Measurements from ENCODE around the gene DPP8. TPM values are rescaled to one million over a fixed set of nuclear protein-coding genes. Genes with fewer than 3 reads are reported as not detected.

Gene DPP8
- total RNA-seq, 4 donors from 2014 or later: 33.1 to 66.9 (median 47.9) TPM

GRCh38 chr15:65414841-65415621, 102.5 kb downstream of the DPP8 start:
- TF ChIP-seq POLR2A (IDR thresholded peaks at IDR 0.05) (no peak), CTCF (IDR thresholded peaks at IDR 0.05) (no peak), EP300 (IDR thresholded peaks at IDR 0.05) (no peak), POLR2AphosphoS5 (IDR thresholded peaks at IDR 0.05) (no peak)
- ATAC-seq: no peak
- H3K4me1 ChIP-seq: peaks cover 0 to 7% (median 0%) of the 10 kb centered on the region in 3 donors
- H3K9me3 ChIP-seq: no peaks in the 10 kb centered on the region
- peaks cover 37% of the 10 kb centered on the region for H3K27me3 ChIP-seq
- no peak overlapping the region for H3K4me3 ChIP-seq
- peak overlapping the region in 2 of 4 donors; percentile 18 to 51 for H3K27ac ChIP-seq
- no peaks in the 10 kb centered on the region for H3K36me3 ChIP-seq
- WGBS, 2 donors (ENCODE audit: low coverage in 1 of 2): no CpG with 5 or more reads among the region's 14 CpGs

- Histone ChIP-seq H3K36me3 (no peaks in the 10 kb centered on the region), H3K4me1 (peaks cover 0 to 7% (median 0%) of the 10 kb centered on the region in 3 donors), H3K27ac (no peak overlapping the region), H3K27me3 (peaks cover 32% of the 10 kb centered on the region), H3K4me3 (no peak overlapping the region), H3K9me3 (no peaks in the 10 kb centered on the region)
- TF ChIP-seq EP300 (IDR thresholded peaks at IDR 0.05): no peak
- no peak for TF ChIP-seq CTCF (IDR thresholded peaks at IDR 0.05)
- WGBS, 2 donors (ENCODE audit: low coverage in 1 of 2): 84% methylated on average over 6 of the region's 6 CpGs; no CpG with 5 or more reads in 1 of the 2 donors
- no peak for ATAC-seq
Observed at GRCh38 chr15:65413760-65414144, 103.7 kb downstream of the DPP8 start.

GRCh38 chr15:65413051-65413759, 104.3 kb downstream of the DPP8 start:
- TF ChIP-seq EP300 (IDR thresholded peaks at IDR 0.05) (no peak), CTCF (IDR thresholded peaks at IDR 0.05) (no peak), POLR2AphosphoS5 (IDR thresholded peaks at IDR 0.05) (no peak), POLR2A (IDR thresholded peaks at IDR 0.05) (no peak)
- no peak for ATAC-seq
- Histone ChIP-seq H3K27ac (no peak overlapping the region), H3K9me3 (no peaks in the 10 kb centered on the region), H3K4me1 (peaks cover 0 to 7% (median 0%) of the 10 kb centered on the region in 3 donors), H3K36me3 (no peaks in the 10 kb centered on the region), H3K27me3 (peaks cover 31% of the 10 kb centered on the region), H3K4me3 (no peak overlapping the region)

GRCh38 chr15:65412556-65412955, 104.9 kb downstream of the DPP8 start:
- Histone ChIP-seq H3K27ac (no peak overlapping the region), H3K4me1 (peaks cover 0 to 7% (median 0%) of the 10 kb centered on the region in 3 donors), H3K36me3 (no peaks in the 10 kb centered on the region), H3K27me3 (peaks cover 24% of the 10 kb centered on the region), H3K4me3 (no peak overlapping the region), H3K9me3 (no peaks in the 10 kb centered on the region)
- 33 to 40% methylated on average over 1 of the region's 1 CpG for WGBS, 2 donors (ENCODE audit: low coverage in 1 of 2)
- ATAC-seq: no peak
- TF ChIP-seq CTCF (IDR thresholded peaks at IDR 0.05) (no peak), EP300 (IDR thresholded peaks at IDR 0.05) (no peak), POLR2A (IDR thresholded peaks at IDR 0.05) (no peak)
